CD4-positive, alpha-beta T cell treated with Interleukin-15 for 1 hour (primary cell): Measurements from ENCODE around the gene TBC1D14.

Experiments
- DNase-seq: peaks from one replicate; pipeline ENCODE4 v3.0.0-alpha.2; 2020

TBC1D14 gene

GRCh38 chr4:7004331-7004730, 94.7 kb downstream of the TBC1D14 start:
- no peak for DNase-seq

GRCh38 chr4:7005571-7005970, 95.9 kb downstream of the TBC1D14 start:
- DNase-seq: no peak

GRCh38 chr4:7006411-7006810, 96.8 kb downstream of the TBC1D14 start:
- no peak for DNase-seq

GRCh38 chr4:7007142-7007907, 97.7 kb downstream of the TBC1D14 start:
- no peak for DNase-seq

- no peak for DNase-seq
Observed at GRCh38 chr4:7007944-7008343, 98.3 kb downstream of the TBC1D14 start.

GRCh38 chr4:7009564-7009963, 99.9 kb downstream of the TBC1D14 start:
- DNase-seq: no peak

- DNase-seq: no peak
Observed at GRCh38 chr4:7013175-7013574, 103.5 kb downstream of the TBC1D14 start.

GRCh38 chr4:7014815-7015214, 105.2 kb downstream of the TBC1D14 start:
- no peak for DNase-seq

- DNase-seq: no peak
Observed at GRCh38 chr4:7015383-7016035, 105.9 kb downstream of the TBC1D14 start.

- no peak for DNase-seq
Observed at GRCh38 chr4:7016086-7016485, 106.5 kb downstream of the TBC1D14 start.

GRCh38 chr4:7016512-7016911, 106.9 kb downstream of the TBC1D14 start:
- no peak for DNase-seq

- no peak for DNase-seq
Observed at GRCh38 chr4:7017446-7018048, 107.9 kb downstream of the TBC1D14 start.

- no peak for DNase-seq
Observed at GRCh38 chr4:7018281-7018680, 108.7 kb downstream of the TBC1D14 start.

- no peak for DNase-seq
Observed at GRCh38 chr4:7019367-7019766, 109.7 kb downstream of the TBC1D14 start.

GRCh38 chr4:7020290-7020689, 110.7 kb downstream of the TBC1D14 start:
- no peak for DNase-seq

- no peak for DNase-seq
Observed at GRCh38 chr4:7020856-7021255, 111.2 kb downstream of the TBC1D14 start.

GRCh38 chr4:7021355-7021754, 111.7 kb downstream of the TBC1D14 start:
- DNase-seq: no peak

- DNase-seq: no peak
Observed at GRCh38 chr4:7021930-7022664, 112.5 kb downstream of the TBC1D14 start.

- DNase-seq: no peak
Observed at GRCh38 chr4:7023486-7023885, 113.9 kb downstream of the TBC1D14 start.

GRCh38 chr4:7023901-7024300, 114.3 kb downstream of the TBC1D14 start:
- DNase-seq: no peak

GRCh38 chr4:7024336-7024890, 114.8 kb downstream of the TBC1D14 start:
- DNase-seq: no peak

- DNase-seq: no peak
Observed at GRCh38 chr4:7025040-7025602, 115.5 kb downstream of the TBC1D14 start.

GRCh38 chr4:7026107-7026506, 116.5 kb downstream of the TBC1D14 start:
- DNase-seq: no peak
